ENCODE results near the gene RFX5. TPM values are rescaled to one million over a fixed set of nuclear protein-coding genes. Genes with fewer than 3 reads are reported as not detected.

Gene RFX5
- total and polyA plus RNA-seq, 2 donors (not counting 1 experiment from before 2014, with no cell fraction given) = 181 to 207 TPM

GRCh38 chr1:151386002-151386401, 39.0 kb upstream of the RFX5 start:
- WGBS (ENCODE audit: insufficient coverage) = no CpG with 5 or more reads among the region's 2 CpGs
- POLR2A ChIA-PET = no interaction called here
- intact Hi-C loops (cut with micrococcal nuclease) = no loop called here

GRCh38 chr1:151384584-151384983, 37.5 kb upstream of the RFX5 start:
- H3K4me3 Mint-ChIP-seq = no peak overlapping the region
- Histone ChIP-seq H3K4me2 (replicated peaks; ENCODE audit: low read depth, low read length, poor library complexity, severe bottlenecking) (no peak overlapping the region), H3K4me3 (ENCODE audit: control extremely low read depth in 1 of 5, extremely low read depth in 1 of 5, insufficient read depth in 1 of 5, low read depth in 2 of 5, low read length in 4 of 5) (no peak overlapping the region), H3K79me2 (ENCODE audit: control insufficient read depth, insufficient read depth, low read length) (no peaks in the 10 kb centered on the region), H3K27ac (ENCODE audit: low read length in 2 of 2) (no peak overlapping the region), H4K20me1 (ENCODE audit: control insufficient read depth, insufficient read depth, low read length, poor library complexity, severe bottlenecking) (no peaks in the 10 kb centered on the region), H3K4me1 (ENCODE audit: control insufficient read depth in 2 of 2, insufficient read depth in 2 of 2, low read length in 2 of 2) (no peaks in the 10 kb centered on the region), H3K9me3 (ENCODE audit: control extremely low read depth in 1 of 3, control insufficient read depth in 2 of 3, insufficient read depth in 1 of 3, low read length in 2 of 3) (no peaks in the 10 kb centered on the region), H3K9ac (ENCODE audit: low read length) (no peak overlapping the region), H3K27me3 (replicated peaks in 1 of 4; ENCODE audit: control extremely low read depth in 1 of 4, control insufficient read depth in 3 of 4, insufficient read depth in 4 of 4, low read length in 3 of 4) (no peaks in the 10 kb centered on the region), H3K36me3 (replicated peaks in 1 of 2; ENCODE audit: control extremely low read depth in 1 of 2, control insufficient read depth in 1 of 2, extremely low read depth in 1 of 2, insufficient read depth in 2 of 2, low read length in 1 of 2) (no peaks in the 10 kb centered on the region), H2AFZ (ENCODE audit: insufficient read depth, low read depth, low read length, poor library complexity, severe bottlenecking) (no peak overlapping the region)
- no peak overlapping the region for H3K27ac Mint-ChIP-seq
- intact Hi-C loops (cut with micrococcal nuclease) = no loop called here
- ChIA-PET CTCF (interaction anchor here (1.3 kb wide), 1 partner anchor 133 kb away, joined by 3 read pairs; no protein-coding TSS in a partner anchor), POLR2A (no interaction called here)
- no peaks in the 10 kb centered on the region for H3K27me3 Mint-ChIP-seq
- WGBS (ENCODE audit: insufficient coverage) = 87% methylated on average over 2 of the region's 3 CpGs
- no peak for TF ChIP-seq EZH2 (IDR thresholded peaks at IDR 0.05; ENCODE audit: borderline replicate concordance, insufficient read depth, low read depth, low read length, poor library complexity, severe bottlenecking)
- TF ChIP-seq, protein P1, sequence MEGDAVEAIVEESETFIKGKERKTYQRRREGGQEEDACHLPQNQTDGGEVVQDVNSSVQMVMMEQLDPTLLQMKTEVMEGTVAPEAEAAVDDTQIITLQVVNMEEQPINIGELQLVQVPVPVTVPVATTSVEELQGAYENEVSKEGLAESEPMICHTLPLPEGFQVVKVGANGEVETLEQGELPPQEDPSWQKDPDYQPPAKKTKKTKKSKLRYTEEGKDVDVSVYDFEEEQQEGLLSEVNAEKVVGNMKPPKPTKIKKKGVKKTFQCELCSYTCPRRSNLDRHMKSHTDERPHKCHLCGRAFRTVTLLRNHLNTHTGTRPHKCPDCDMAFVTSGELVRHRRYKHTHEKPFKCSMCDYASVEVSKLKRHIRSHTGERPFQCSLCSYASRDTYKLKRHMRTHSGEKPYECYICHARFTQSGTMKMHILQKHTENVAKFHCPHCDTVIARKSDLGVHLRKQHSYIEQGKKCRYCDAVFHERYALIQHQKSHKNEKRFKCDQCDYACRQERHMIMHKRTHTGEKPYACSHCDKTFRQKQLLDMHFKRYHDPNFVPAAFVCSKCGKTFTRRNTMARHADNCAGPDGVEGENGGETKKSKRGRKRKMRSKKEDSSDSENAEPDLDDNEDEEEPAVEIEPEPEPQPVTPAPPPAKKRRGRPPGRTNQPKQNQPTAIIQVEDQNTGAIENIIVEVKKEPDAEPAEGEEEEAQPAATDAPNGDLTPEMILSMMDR (IDR thresholded peaks at IDR 0.05) = no peak
- no peaks in the 10 kb centered on the region for H3K4me1 Mint-ChIP-seq
- ATAC-seq (ENCODE audit: low read depth) (no peak), DNase-seq (no peak)
- no peaks in the 10 kb centered on the region for H3K9me3 Mint-ChIP-seq (ENCODE audit: insufficient read depth)

More at GRCh38 chr1:151386002-151386401, 39.0 kb upstream of the RFX5 start:
- Histone ChIP-seq H3K4me1 (ENCODE audit: control insufficient read depth in 2 of 2, insufficient read depth in 2 of 2, low read length in 2 of 2) (no peaks in the 10 kb centered on the region), H3K4me3 (ENCODE audit: control extremely low read depth in 1 of 5, extremely low read depth in 1 of 5, insufficient read depth in 1 of 5, low read depth in 2 of 5, low read length in 4 of 5) (no peak overlapping the region), H3K27me3 (replicated peaks in 1 of 4; ENCODE audit: control extremely low read depth in 1 of 4, control insufficient read depth in 3 of 4, insufficient read depth in 4 of 4, low read length in 3 of 4) (peaks cover 0 to 1% (median 0%) of the 10 kb centered on the region in 4 experiments), H3K27ac (ENCODE audit: low read length in 2 of 2) (no peak overlapping the region), H3K9ac (ENCODE audit: low read length) (no peak overlapping the region), H4K20me1 (ENCODE audit: control insufficient read depth, insufficient read depth, low read length, poor library complexity, severe bottlenecking) (no peaks in the 10 kb centered on the region), H3K4me2 (replicated peaks; ENCODE audit: low read depth, low read length, poor library complexity, severe bottlenecking) (no peak overlapping the region), H2AFZ (ENCODE audit: insufficient read depth, low read depth, low read length, poor library complexity, severe bottlenecking) (no peak overlapping the region), H3K36me3 (replicated peaks in 1 of 2; ENCODE audit: control extremely low read depth in 1 of 2, control insufficient read depth in 1 of 2, extremely low read depth in 1 of 2, insufficient read depth in 2 of 2, low read length in 1 of 2) (no peaks in the 10 kb centered on the region), H3K79me2 (ENCODE audit: control insufficient read depth, insufficient read depth, low read length) (no peaks in the 10 kb centered on the region), H3K9me3 (ENCODE audit: control extremely low read depth in 1 of 3, control insufficient read depth in 2 of 3, insufficient read depth in 1 of 3, low read length in 2 of 3) (no peaks in the 10 kb centered on the region)
- Mint-ChIP-seq H3K27me3 (no peaks in the 10 kb centered on the region), H3K9me3 (ENCODE audit: insufficient read depth) (no peaks in the 10 kb centered on the region), H3K27ac (no peak overlapping the region), H3K4me1 (no peaks in the 10 kb centered on the region), H3K4me3 (no peak overlapping the region)
- CTCF ChIA-PET = no interaction called here
- TF ChIP-seq EZH2 (IDR thresholded peaks at IDR 0.05; ENCODE audit: borderline replicate concordance, insufficient read depth, low read depth, low read length, poor library complexity, severe bottlenecking) = no peak
- TF ChIP-seq, protein P1 (IDR thresholded peaks at IDR 0.05) = no peak
- no peak for ATAC-seq (ENCODE audit: low read depth)
- DNase-seq = no peak

Data from B cell (primary cell).